Measurements from ENCODE around the gene KCNQ1. TPM values are rescaled to one million over a fixed set of nuclear protein-coding genes. Genes with fewer than 3 reads are reported as not detected.

KCNQ1 gene
- total and polyA plus RNA-seq, 8 donors, result 7.1 to 37.7 (median 9.9) TPM

GRCh38 chr11:2593393-2593950 lies 148.7 kb downstream of the KCNQ1 start:
- Histone ChIP-seq H3K9me3 (peaks cover 0 to 17% of the 10 kb centered on the region in 2 donors), H3K27me3 (no peaks in the 10 kb centered on the region), H3K4me1 (no peaks in the 10 kb centered on the region), H3K36me3 (peaks cover 0 to 30% of the 10 kb centered on the region in 2 donors), H3K27ac (no peak overlapping the region), H3K4me3 (no peak overlapping the region)
- intact Hi-C loops (cut with DNase I), result no loop called here
- TF ChIP-seq CTCF (IDR thresholded peaks at IDR 0.05), result no peak
- peak in 2 of 4 donors; percentile 25 to 46 for DNase-seq
- no peak for ATAC-seq

- no peak for ATAC-seq
- Histone ChIP-seq H3K27ac (no peak overlapping the region), H3K27me3 (no peaks in the 10 kb centered on the region), H3K4me1 (no peaks in the 10 kb centered on the region), H3K36me3 (peaks cover 0 to 22% of the 10 kb centered on the region in 2 donors), H3K9me3 (peaks cover 0 to 18% of the 10 kb centered on the region in 2 donors), H3K4me3 (no peak overlapping the region)
- TF ChIP-seq CTCF (IDR thresholded peaks at IDR 0.05), result no peak
- DNase-seq, result no peak
- intact Hi-C loops (cut with DNase I), result no loop called here
Measured at GRCh38 chr11:2594267-2594666, 149.5 kb downstream of the KCNQ1 start.

- no peaks in the 10 kb centered on the region for H3K27me3 ChIP-seq
- no peak for ATAC-seq
- no peak overlapping the region for H3K4me3 ChIP-seq
- peaks cover 0 to 18% of the 10 kb centered on the region in 2 donors for H3K9me3 ChIP-seq
- no peak overlapping the region for H3K27ac ChIP-seq
- intact Hi-C loops (cut with DNase I), result no loop called here
- no peak for DNase-seq
- H3K4me1 ChIP-seq, result no peaks in the 10 kb centered on the region
- no peak for TF ChIP-seq CTCF (IDR thresholded peaks at IDR 0.05)
- peaks cover 0 to 13% of the 10 kb centered on the region in 2 donors for H3K36me3 ChIP-seq
Measured at GRCh38 chr11:2595204-2595603, 150.4 kb downstream of the KCNQ1 start.

- Histone ChIP-seq H3K4me1 (no peaks in the 10 kb centered on the region), H3K4me3 (no peak overlapping the region), H3K27ac (peak overlapping the region in 1 of 2 donors; percentile 45), H3K36me3 (no peaks in the 10 kb centered on the region), H3K27me3 (no peaks in the 10 kb centered on the region), H3K9me3 (peaks cover 0 to 18% of the 10 kb centered on the region in 2 donors)
- ATAC-seq (no peak), DNase-seq (peak in 1 of 4 donors; percentile 21)
- TF ChIP-seq CTCF (IDR thresholded peaks at IDR 0.05), result no peak
- intact Hi-C loops (cut with DNase I), result no loop called here
Measured at GRCh38 chr11:2599561-2600189, 154.9 kb downstream of the KCNQ1 start.

GRCh38 chr11:2609345-2609744 lies 164.5 kb downstream of the KCNQ1 start:
- intact Hi-C loops (cut with DNase I), result no loop called here
- Histone ChIP-seq H3K27ac (no peak overlapping the region), H3K9me3 (peaks cover 5 to 19% of the 10 kb centered on the region in 2 donors), H3K4me3 (no peak overlapping the region), H3K36me3 (no peaks in the 10 kb centered on the region), H3K27me3 (no peaks in the 10 kb centered on the region), H3K4me1 (no peaks in the 10 kb centered on the region)
- TF ChIP-seq CTCF (IDR thresholded peaks at IDR 0.05), result no peak
- no peak for DNase-seq
- ATAC-seq, result no peak
